ENCODE data around the gene KIFC3.

Gene KIFC3

DNA sequence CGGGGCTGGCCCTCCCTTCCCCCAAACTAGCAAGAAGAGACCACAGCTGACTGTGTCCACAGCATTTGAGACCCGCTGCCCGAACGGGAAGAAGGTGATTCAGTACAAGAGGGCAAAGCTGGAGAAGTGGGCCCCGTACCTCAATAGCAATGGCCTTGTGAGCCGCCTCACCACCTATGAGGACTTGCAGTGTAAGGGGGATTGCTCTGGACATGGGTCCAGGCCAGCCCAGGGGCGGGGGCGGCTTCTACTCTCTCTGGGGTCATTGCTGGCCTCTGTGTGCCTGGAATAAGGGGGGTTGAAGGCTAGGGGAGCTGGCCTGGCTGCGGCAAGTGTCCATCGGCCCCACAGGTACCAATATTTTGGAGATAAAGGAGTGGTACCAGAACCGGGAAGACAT is 79.6 kb downstream of the KIFC3 start:
- no peaks in the 10 kb centered on the region for H3K36me3 ChIP-seq (ENCODE audit: control insufficient read depth, low read length)
- TF ChIP-seq EZH2phosphoT487 (IDR thresholded peaks at IDR 0.05; ENCODE audit: borderline replicate concordance, low read length) (no peak), CTCF (IDR thresholded peaks at IDR 0.05; ENCODE audit: low read depth, low read length, poor library complexity, severe bottlenecking) (no peak)
- no peaks in the 10 kb centered on the region for H3K9me3 ChIP-seq (ENCODE audit: control insufficient read depth, insufficient read depth, low read length)
- no peaks in the 10 kb centered on the region for H3F3A ChIP-seq (ENCODE audit: control insufficient read depth, insufficient read depth)
- no peaks in the 10 kb centered on the region for H3K27me3 ChIP-seq (ENCODE audit: control insufficient read depth, low read length)
- peaks cover 8% of the 10 kb centered on the region; the same call in 1 of the 2 replicates for H3K4me1 ChIP-seq (ENCODE audit: control insufficient read depth, low read length)
- no peaks in the 10 kb centered on the region for H3K79me2 ChIP-seq (ENCODE audit: control insufficient read depth, low read length)
- no peaks in the 10 kb centered on the region for H4K20me1 ChIP-seq (ENCODE audit: control insufficient read depth, insufficient read depth, low read depth, low read length)
- H3K4me3 ChIP-seq (ENCODE audit: low read length) = no peak overlapping the region
- no peak overlapping the region for H3K27ac ChIP-seq (ENCODE audit: low read depth, low read length)
- no peak overlapping the region for H3K4me2 ChIP-seq (ENCODE audit: low read length)
- H3K9me2 ChIP-seq (replicated peaks; ENCODE audit: control insufficient read depth, low read length) = no peaks in the 10 kb centered on the region

DNA sequence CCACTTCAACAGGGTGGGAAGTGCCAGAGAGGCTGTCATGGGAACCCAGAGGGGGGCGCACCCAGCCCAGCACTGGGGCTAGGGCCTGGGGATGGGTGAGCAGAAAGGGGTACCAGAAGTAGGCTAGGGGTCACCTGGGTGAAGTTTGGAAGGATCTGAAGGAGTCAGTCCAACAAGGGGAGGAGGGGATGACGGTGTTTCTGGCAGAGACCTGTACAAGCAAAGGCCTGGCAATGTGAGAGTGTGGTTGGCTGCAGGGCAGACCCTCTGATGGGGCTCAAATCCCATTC is 80.1 kb downstream of the KIFC3 start:
- Histone ChIP-seq H3K27ac (ENCODE audit: low read depth, low read length) (no peak overlapping the region), H3K4me3 (ENCODE audit: low read length) (no peak overlapping the region), H3K4me2 (ENCODE audit: low read length) (no peak overlapping the region), H3K9me2 (replicated peaks; ENCODE audit: control insufficient read depth, low read length) (no peaks in the 10 kb centered on the region), H4K20me1 (ENCODE audit: control insufficient read depth, insufficient read depth, low read depth, low read length) (no peaks in the 10 kb centered on the region), H3K9me3 (ENCODE audit: control insufficient read depth, insufficient read depth, low read length) (no peaks in the 10 kb centered on the region), H3F3A (ENCODE audit: control insufficient read depth, insufficient read depth) (no peaks in the 10 kb centered on the region), H3K79me2 (ENCODE audit: control insufficient read depth, low read length) (no peaks in the 10 kb centered on the region), H3K27me3 (ENCODE audit: control insufficient read depth, low read length) (no peaks in the 10 kb centered on the region), H3K36me3 (ENCODE audit: control insufficient read depth, low read length) (no peaks in the 10 kb centered on the region), H3K4me1 (ENCODE audit: control insufficient read depth, low read length) (peaks cover 8% of the 10 kb centered on the region; the same call in 1 of the 2 replicates)
- TF ChIP-seq CTCF (IDR thresholded peaks at IDR 0.05; ENCODE audit: low read depth, low read length, poor library complexity, severe bottlenecking) (no peak), EZH2phosphoT487 (IDR thresholded peaks at IDR 0.05; ENCODE audit: borderline replicate concordance, low read length) (no peak)

DNA sequence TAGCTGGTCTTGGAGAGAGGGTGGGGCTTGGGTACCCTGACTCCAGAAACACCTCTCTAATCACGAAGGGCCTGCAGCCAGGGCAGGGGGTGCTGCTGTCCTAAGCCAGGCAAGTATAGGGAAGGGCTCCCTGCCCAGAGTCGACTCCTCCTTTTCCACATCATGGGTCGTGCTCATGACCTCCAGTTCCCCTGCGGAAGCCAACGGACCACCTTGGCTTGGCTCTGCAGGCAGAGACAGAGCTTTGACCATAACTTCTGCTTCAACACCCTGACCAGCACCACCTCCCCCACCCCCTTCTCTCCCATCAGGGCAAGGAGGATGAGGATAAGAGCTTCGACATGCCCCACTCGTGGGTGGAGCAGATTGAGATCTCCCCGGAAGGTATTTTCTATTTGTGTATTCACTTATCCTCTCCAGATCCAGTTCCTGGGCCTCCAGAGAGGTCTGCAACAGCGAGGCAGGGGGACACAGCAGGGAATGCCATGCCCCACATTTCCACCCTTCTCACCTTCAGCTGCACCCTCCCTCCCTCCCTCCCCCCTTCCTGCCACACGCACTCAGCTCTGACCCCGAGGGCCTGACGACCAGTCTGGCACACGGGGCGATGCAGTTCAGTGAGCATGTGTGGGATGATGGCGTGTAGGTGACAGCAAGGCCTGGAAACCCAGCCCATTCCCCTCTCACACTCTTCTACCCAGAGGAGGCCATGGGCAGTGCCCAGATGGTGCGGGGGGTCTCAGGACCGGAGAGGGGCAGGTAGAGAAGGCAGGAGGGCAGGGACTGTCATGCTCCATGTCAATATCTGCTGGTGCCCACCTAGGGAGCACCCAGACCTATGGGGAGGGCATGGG is 80.7 kb downstream of the KIFC3 start:
- H3K4me2 ChIP-seq (ENCODE audit: low read length) = no peak overlapping the region
- no peaks in the 10 kb centered on the region for H3F3A ChIP-seq (ENCODE audit: control insufficient read depth, insufficient read depth)
- no peak overlapping the region for H3K27ac ChIP-seq (ENCODE audit: low read depth, low read length)
- H4K20me1 ChIP-seq (ENCODE audit: control insufficient read depth, insufficient read depth, low read depth, low read length) = no peaks in the 10 kb centered on the region
- H3K4me1 ChIP-seq (ENCODE audit: control insufficient read depth, low read length) = peaks cover 8% of the 10 kb centered on the region; the same call in 1 of the 2 replicates
- no peaks in the 10 kb centered on the region for H3K9me2 ChIP-seq (replicated peaks; ENCODE audit: control insufficient read depth, low read length)
- no peaks in the 10 kb centered on the region for H3K79me2 ChIP-seq (ENCODE audit: control insufficient read depth, low read length)
- no peak overlapping the region for H3K4me3 ChIP-seq (ENCODE audit: low read length)
- 0 out of 2 replicates have a peak, but pooled peaks cover under 1% of the 10 kb centered on the region for H3K27me3 ChIP-seq (ENCODE audit: control insufficient read depth, low read length)
- H3K36me3 ChIP-seq (ENCODE audit: control insufficient read depth, low read length) = no peaks in the 10 kb centered on the region
- TF ChIP-seq EZH2phosphoT487 (IDR thresholded peaks at IDR 0.05; ENCODE audit: borderline replicate concordance, low read length) (no peak), CTCF (IDR thresholded peaks at IDR 0.05; ENCODE audit: low read depth, low read length, poor library complexity, severe bottlenecking) (no peak)
- no peaks in the 10 kb centered on the region for H3K9me3 ChIP-seq (ENCODE audit: control insufficient read depth, insufficient read depth, low read length)

All from DOHH2 (cell line).